ENCODE results near the gene ANXA4.
A peak's percentile ranks its signal among the peaks of the same experiment; 100 is the strongest.

DNA sequence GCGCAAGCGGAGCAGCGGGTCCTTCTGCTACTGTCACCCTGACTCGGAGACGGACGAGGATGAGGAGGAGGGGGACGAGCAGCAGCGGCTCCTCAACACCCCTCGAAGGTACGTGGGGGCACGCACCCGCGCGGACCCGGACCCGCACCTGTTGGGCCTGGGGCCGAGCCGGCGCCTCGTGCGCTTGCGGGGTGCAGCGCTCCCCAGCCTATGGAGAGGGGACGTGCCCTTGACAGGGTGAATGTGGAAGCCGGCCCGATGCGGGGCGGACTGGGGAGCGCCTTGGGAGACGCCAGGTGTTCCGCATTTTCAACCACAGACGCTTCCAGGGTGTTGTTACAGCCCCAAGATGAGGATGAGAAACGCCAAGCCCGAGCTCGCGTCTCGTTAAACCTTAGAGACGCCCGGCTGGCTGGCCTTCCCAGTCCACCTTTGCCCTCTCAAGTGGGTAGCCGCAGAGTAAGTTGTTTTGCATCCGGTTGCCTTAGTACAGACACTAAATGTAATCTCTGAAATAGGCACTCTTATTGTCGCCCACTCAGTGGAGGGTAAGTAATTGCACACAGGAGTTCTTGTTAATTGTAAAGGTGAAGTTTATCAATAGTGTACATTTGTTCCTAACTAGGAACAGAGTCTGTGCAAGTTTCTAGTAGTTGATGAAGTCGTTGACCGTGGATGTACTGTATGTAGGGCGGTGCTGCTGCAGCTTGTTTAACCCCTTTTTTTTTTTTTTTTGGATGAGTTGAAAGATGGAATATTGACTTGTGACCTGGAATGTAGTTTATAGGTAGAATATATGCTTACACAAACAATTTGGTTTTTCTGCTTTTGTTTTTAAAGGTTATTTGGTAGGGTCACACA, 88.3 kb downstream of the ANXA4 start:
- TF ChIP-seq POLR2A (IDR thresholded peaks at IDR 0.05; ENCODE audit: low read length) = 0 out of 2 replicates have a peak, but pooled peaks have one; percentile 18
- TF ChIP-seq ELK1 (IDR thresholded peaks at IDR 0.05; ENCODE audit: low read depth, low read length) = no peak
- no peak for TF ChIP-seq RAD21 (conservative IDR thresholded peaks at IDR 0.05 in 1 of 2, IDR thresholded peaks at IDR 0.05 in 1 of 2)
- TF ChIP-seq HEYL (CRISPR knock-in tag; IDR thresholded peaks at IDR 0.05) = no peak
- TF ChIP-seq, protein P1, sequence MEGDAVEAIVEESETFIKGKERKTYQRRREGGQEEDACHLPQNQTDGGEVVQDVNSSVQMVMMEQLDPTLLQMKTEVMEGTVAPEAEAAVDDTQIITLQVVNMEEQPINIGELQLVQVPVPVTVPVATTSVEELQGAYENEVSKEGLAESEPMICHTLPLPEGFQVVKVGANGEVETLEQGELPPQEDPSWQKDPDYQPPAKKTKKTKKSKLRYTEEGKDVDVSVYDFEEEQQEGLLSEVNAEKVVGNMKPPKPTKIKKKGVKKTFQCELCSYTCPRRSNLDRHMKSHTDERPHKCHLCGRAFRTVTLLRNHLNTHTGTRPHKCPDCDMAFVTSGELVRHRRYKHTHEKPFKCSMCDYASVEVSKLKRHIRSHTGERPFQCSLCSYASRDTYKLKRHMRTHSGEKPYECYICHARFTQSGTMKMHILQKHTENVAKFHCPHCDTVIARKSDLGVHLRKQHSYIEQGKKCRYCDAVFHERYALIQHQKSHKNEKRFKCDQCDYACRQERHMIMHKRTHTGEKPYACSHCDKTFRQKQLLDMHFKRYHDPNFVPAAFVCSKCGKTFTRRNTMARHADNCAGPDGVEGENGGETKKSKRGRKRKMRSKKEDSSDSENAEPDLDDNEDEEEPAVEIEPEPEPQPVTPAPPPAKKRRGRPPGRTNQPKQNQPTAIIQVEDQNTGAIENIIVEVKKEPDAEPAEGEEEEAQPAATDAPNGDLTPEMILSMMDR (IDR thresholded peaks at IDR 0.05) = no peak
- TF ChIP-seq SMC3 (IDR thresholded peaks at IDR 0.05) = no peak
- TF ChIP-seq BCL3 (IDR thresholded peaks at IDR 0.05) = no peak
- no peak for TF ChIP-seq EP300 (IDR thresholded peaks at IDR 0.05)
- no peak for TF ChIP-seq CHD4 (IDR thresholded peaks at IDR 0.05; ENCODE audit: borderline replicate concordance)
- no peak for TF ChIP-seq CEBPB (IDR thresholded peaks at IDR 0.05)
- TF ChIP-seq, protein P2, sequence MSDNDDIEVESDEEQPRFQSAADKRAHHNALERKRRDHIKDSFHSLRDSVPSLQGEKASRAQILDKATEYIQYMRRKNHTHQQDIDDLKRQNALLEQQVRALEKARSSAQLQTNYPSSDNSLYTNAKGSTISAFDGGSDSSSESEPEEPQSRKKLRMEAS (IDR thresholded peaks at IDR 0.05) = no peak

Measured in A549 (cell line).